Measurements from ENCODE around the gene MICALL1.
A peak's percentile ranks its signal among the peaks of the same experiment; 100 is the strongest.
"Not testable (repeated sequence)": the region's sequence is repeated elsewhere in the genome, so short reads cannot be mapped to it uniquely, and the experiment has no call there.

The MICALL1 gene

DNA sequence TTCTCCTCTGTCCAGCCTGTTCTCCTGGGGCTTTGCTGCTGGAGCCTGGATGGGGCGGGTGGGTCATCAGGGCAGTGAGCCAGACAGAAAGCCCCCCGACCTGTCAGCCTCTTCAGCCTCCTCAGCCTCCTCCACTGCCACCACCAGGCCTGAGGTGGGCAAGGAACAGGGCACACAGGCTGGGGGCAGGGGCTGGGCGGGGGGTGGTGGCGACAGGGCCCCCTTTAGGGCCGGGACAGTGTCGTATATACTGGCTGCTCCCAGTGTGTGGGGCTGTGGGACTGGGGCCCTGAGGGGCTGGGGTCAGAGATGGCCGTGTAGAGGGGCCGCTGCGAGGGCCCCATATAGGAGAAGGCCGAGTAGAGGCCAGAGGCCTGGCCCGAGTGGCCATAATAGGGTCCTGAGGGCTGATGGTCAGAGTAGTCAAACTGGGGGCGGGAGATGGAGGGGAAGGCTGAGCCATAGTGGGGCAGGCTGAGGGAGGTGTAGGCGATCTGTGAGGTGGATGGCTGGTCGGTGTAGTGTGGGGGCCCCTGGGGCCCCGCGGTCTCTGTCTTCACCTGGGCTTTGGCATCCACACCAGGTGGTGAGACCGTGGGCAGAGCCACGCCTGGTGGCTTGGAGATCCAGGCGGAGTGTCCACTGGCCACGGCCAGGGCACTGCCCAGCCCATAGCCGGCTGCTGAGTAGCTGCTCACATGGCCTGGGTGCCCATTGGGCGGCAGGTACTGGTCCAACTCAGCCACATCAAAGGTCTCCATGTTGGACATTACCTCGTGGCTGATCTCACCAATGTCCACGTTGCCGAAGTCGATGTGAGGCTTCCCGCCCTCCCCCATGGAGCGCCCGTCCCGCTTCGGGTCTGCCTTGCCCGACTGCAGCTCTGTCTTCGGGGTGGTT lies 67.4 kb downstream of the MICALL1 start:
- Histone ChIP-seq H3K27ac (ENCODE audit: low read length) (no peak overlapping the region), H3K4me1 (ENCODE audit: control insufficient read depth, insufficient read depth, low read length) (peaks cover 2% of the 10 kb centered on the region), H3K27me3 (ENCODE audit: control insufficient read depth in 1 of 2, insufficient read depth in 2 of 2, low read length in 2 of 2) (no peaks in the 10 kb centered on the region), H3K36me3 (ENCODE audit: control insufficient read depth in 2 of 2, insufficient read depth in 2 of 2, low read length in 2 of 2) (peaks cover 3 to 11% of the 10 kb centered on the region in 2 donors), H3K9ac (ENCODE audit: low read length in 2 of 2) (no peak overlapping the region), H3K4me3 (ENCODE audit: low read length in 2 of 2) (no peak overlapping the region), H3K9me3 (ENCODE audit: control insufficient read depth in 2 of 2, low read length in 2 of 2) (no peaks in the 10 kb centered on the region)

DNA sequence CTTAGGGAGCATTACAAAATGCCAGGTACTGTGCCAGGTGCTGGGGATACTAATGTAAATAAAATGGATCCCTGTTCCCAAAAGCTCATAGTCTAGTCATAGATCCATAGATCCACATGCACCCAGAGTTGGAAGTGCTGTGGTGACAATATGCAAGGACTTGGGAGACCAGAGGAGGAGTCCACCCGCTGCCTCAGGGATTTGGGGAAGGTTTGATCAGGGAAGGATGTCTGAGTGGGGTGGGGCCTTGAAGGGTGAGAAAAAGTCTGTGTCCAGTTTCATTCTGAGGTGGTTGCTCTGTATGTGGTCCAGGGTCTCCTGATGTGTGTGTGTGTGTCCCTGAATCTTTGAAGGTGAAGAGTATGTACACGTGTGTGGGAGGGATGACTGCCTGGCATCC lies 69.1 kb downstream of the MICALL1 start:
- no peaks in the 10 kb centered on the region for H3K9me3 ChIP-seq (ENCODE audit: control insufficient read depth in 2 of 2, low read length in 2 of 2)
- no peak overlapping the region for H3K9ac ChIP-seq (ENCODE audit: low read length in 2 of 2)
- H3K4me1 ChIP-seq (ENCODE audit: control insufficient read depth, insufficient read depth, low read length), result peaks cover 2% of the 10 kb centered on the region
- H3K36me3 ChIP-seq (ENCODE audit: control insufficient read depth in 2 of 2, insufficient read depth in 2 of 2, low read length in 2 of 2), result peaks cover 0 to 8% of the 10 kb centered on the region in 2 donors
- no peaks in the 10 kb centered on the region for H3K27me3 ChIP-seq (ENCODE audit: control insufficient read depth in 1 of 2, insufficient read depth in 2 of 2, low read length in 2 of 2)
- no peak overlapping the region for H3K4me3 ChIP-seq (ENCODE audit: low read length in 2 of 2)
- H3K27ac ChIP-seq (ENCODE audit: low read length), result no peak overlapping the region

DNA sequence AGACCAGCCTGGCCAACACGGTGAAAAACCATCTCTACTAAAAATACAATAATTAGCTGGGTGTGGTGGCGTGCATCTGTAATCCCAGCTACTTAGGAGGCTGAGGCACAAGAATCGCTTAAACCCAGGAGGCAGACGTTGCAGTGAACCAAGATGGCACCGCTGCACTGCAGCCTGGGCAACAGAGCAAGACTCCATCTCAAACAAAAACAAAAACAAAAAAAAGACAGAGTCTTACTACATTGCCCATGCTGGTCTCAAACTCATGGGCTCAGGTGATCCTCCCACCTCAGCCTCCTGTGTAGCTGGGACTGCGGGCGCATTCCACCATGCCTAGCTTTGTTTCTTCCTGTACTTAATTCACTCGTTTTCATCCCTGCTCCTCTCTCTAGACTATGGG lies 69.9 kb downstream of the MICALL1 start:
- not testable (repeated sequence) for H3K4me1 ChIP-seq (ENCODE audit: control insufficient read depth, insufficient read depth, low read length); H3K4me3 ChIP-seq (ENCODE audit: low read length in 2 of 2); H3K27me3 ChIP-seq (ENCODE audit: control insufficient read depth in 1 of 2, insufficient read depth in 2 of 2, low read length in 2 of 2); H3K27ac ChIP-seq (ENCODE audit: low read length); H3K9me3 ChIP-seq (ENCODE audit: control insufficient read depth in 2 of 2, low read length in 2 of 2); H3K36me3 ChIP-seq (ENCODE audit: control insufficient read depth in 2 of 2, insufficient read depth in 2 of 2, low read length in 2 of 2); H3K9ac ChIP-seq (ENCODE audit: low read length in 2 of 2)

DNA sequence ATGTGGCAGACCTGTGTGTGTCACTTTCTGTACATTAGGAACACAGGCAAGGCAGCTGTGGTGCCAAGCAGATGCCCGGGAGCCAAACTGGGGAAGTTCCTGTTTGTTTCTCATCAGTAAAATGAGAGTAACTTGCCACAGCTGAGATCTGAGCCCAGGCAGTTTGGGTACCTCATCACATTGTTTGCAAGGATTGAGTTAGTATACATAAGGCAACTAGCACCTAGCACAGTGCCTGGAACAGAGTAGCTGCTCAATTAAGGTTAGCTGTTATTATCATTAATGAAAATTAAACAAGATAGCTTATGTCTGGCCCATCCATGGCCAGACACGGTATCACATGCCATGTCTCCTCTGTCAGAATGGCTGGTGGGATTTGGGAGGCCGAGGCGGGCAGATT lies 70.5 kb downstream of the MICALL1 start:
- Histone ChIP-seq H3K27ac (ENCODE audit: low read length) (no peak overlapping the region), H3K9ac (ENCODE audit: low read length in 2 of 2) (no peak overlapping the region), H3K4me3 (ENCODE audit: low read length in 2 of 2) (no peak overlapping the region), H3K36me3 (ENCODE audit: control insufficient read depth in 2 of 2, insufficient read depth in 2 of 2, low read length in 2 of 2) (peaks cover 0 to 8% of the 10 kb centered on the region in 2 donors), H3K4me1 (ENCODE audit: control insufficient read depth, insufficient read depth, low read length) (peaks cover 2% of the 10 kb centered on the region), H3K9me3 (ENCODE audit: control insufficient read depth in 2 of 2, low read length in 2 of 2) (no peaks in the 10 kb centered on the region), H3K27me3 (ENCODE audit: control insufficient read depth in 1 of 2, insufficient read depth in 2 of 2, low read length in 2 of 2) (no peaks in the 10 kb centered on the region)

DNA sequence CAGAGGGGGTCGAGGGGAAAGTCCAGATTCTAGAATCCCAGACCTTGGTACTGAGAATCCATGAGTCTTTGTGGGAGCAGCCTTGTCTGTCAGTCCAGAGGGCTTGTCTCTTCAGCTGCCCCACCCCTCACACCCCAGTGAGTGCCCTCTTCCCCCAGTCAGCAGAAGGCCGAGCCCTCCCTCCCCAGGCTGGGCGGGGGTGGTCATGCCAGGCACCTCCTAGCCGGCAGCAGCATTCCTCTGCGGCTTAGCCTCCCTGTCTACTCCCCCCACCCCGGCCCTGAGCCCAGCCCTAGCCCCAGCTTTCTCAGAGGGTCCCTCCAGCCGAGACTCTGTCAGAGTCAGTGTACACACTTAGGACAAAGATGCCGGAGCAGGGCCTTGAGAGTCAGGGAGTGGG lies 73.7 kb downstream of the MICALL1 start:
- H3K4me3 ChIP-seq (ENCODE audit: low read length in 2 of 2), result no peak overlapping the region

DNA sequence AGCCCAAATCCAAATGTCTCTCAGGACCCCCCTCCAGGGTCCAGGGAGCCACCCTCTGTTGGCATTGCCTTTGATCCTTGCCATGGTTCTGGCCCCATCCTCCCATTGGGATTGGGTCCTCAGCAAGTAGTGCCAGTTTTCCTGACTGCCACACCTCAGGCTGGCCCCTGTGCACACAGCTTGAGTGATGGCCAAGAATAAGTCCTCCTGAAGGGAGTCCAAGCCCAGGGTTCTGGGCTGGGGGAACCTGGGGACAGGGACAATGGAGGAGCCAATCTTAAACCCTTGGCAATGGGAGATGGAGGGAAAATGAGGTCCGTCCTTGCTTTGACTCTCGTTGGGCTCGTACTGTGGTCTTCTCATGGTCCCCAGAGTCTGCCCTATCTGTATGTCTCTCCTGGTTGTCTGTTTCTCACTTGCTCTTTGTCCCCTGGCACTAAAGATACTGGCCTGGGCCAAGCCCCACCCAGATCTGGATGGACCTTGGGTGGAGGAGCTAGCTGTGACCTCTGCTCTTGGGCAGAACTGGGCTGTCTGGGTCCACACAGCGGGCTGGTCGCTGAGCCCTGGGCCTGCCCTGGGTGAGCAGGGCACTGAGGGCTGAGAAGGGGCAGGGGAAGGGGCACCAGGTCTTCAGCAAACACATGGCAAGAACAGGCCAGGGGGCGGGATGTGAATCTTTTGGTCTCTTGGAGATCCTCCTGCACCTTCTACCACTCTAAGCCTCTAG lies 75.3 kb downstream of the MICALL1 start:
- Histone ChIP-seq H3K4me3 (ENCODE audit: low read length in 2 of 2) (peak overlapping the region in 1 of 2 donors; percentile 35), H3K27ac (ENCODE audit: low read length) (no peak overlapping the region), H3K9me3 (ENCODE audit: control insufficient read depth in 2 of 2, low read length in 2 of 2) (no peaks in the 10 kb centered on the region), H3K9ac (ENCODE audit: low read length in 2 of 2) (no peak overlapping the region), H3K4me1 (ENCODE audit: control insufficient read depth, insufficient read depth, low read length) (no peaks in the 10 kb centered on the region), H3K27me3 (ENCODE audit: control insufficient read depth in 1 of 2, insufficient read depth in 2 of 2, low read length in 2 of 2) (no peaks in the 10 kb centered on the region), H3K36me3 (ENCODE audit: control insufficient read depth in 2 of 2, insufficient read depth in 2 of 2, low read length in 2 of 2) (no peaks in the 10 kb centered on the region)

More for the DNA sequence above, 73.7 kb downstream of the MICALL1 start:
- H3K9ac ChIP-seq (ENCODE audit: low read length in 2 of 2), result no peak overlapping the region
- no peak overlapping the region for H3K27ac ChIP-seq (ENCODE audit: low read length)
- H3K36me3 ChIP-seq (ENCODE audit: control insufficient read depth in 2 of 2, insufficient read depth in 2 of 2, low read length in 2 of 2), result peaks cover 0 to 8% of the 10 kb centered on the region in 2 donors
- H3K9me3 ChIP-seq (ENCODE audit: control insufficient read depth in 2 of 2, low read length in 2 of 2), result no peaks in the 10 kb centered on the region
- peaks cover 2% of the 10 kb centered on the region for H3K4me1 ChIP-seq (ENCODE audit: control insufficient read depth, insufficient read depth, low read length)
- no peaks in the 10 kb centered on the region for H3K27me3 ChIP-seq (ENCODE audit: control insufficient read depth in 1 of 2, insufficient read depth in 2 of 2, low read length in 2 of 2)

DNA sequence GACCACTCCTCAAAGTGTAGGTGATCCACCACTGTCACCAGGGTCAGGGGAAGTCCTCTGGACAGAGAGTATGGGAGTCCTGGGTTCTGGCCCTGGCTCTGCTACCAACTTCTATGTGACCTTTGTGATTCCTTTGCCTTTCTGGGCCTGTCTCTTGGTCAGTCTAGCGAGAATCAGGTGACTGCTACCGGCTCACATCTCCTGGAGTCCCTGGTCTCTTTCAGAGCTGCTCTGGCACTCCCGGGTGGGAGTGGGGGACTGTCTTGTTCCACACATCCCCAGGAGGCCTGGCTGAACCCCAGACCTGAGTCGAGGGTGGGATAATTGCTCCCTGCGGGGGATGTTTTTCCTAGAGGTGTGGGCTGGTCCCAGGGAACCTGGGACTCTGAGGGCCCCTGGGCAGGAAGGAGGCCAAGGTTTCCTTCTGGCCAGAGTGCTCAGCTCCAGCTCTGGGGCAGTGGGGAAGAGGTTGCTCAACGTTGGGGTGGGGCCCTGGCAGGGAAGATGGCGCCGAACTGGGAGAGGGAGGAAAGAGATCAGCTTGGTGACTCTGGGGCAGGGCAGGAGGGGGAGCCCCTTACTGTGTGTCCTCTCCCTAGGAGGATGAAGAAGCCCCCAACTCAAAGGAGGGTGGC lies 76.2 kb downstream of the MICALL1 start:
- no peak overlapping the region for H3K27ac ChIP-seq (ENCODE audit: low read length)
- H3K27me3 ChIP-seq (ENCODE audit: control insufficient read depth in 1 of 2, insufficient read depth in 2 of 2, low read length in 2 of 2), result no peaks in the 10 kb centered on the region
- H3K36me3 ChIP-seq (ENCODE audit: control insufficient read depth in 2 of 2, insufficient read depth in 2 of 2, low read length in 2 of 2), result no peaks in the 10 kb centered on the region
- no peaks in the 10 kb centered on the region for H3K4me1 ChIP-seq (ENCODE audit: control insufficient read depth, insufficient read depth, low read length)
- no peak overlapping the region for H3K9ac ChIP-seq (ENCODE audit: low read length in 2 of 2)
- H3K9me3 ChIP-seq (ENCODE audit: control insufficient read depth in 2 of 2, low read length in 2 of 2), result no peaks in the 10 kb centered on the region
- H3K4me3 ChIP-seq (ENCODE audit: low read length in 2 of 2), result peak overlapping the region; percentile 35 to 42

DNA sequence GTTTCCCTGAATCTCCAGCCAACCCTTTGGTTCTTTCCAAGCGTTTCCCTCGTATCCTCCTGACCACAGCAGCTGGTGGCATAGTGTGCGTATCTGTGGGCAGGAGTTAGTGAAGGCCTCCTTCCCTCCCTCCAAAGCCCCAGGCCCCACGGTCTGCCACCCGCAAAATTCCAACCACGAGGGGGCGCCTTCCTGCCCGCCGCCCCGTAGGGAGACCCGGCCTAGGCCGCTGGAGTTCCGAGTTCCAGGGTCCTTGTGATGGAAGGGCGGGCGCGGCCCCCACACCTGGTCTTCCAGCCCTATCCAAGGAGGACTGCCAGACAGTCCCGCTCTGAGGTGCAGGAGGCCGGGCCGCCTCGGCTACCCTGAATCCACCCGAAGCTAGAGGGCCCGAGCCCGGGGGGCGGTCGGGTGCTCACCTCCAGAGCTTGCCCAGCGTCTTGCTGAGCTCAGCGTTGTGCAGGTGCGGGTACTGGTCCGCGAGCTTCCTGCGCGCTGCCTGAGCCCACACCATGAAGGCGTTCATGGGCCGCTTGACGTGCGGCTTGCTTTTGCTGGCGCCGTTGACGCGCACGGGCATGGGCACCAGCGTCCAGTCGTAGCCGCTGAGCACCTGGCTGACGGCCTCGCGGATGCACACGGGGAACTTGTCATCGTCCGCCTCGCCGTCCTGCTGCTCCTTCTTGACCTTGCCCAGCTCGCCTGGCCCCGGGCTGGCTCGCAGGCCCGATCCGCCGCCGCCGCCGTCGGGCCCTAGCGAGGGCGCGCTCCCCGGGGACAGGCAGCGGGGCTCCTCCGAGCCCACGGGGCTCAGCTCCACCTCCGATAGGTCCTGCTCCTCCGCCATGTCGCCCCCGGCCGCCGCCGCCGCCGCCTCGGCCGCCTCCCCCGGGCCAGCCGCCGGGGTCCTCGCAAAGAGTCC lies 77.1 kb downstream of the MICALL1 start:
- peak overlapping the region in 1 of 2 donors; percentile 40 for H3K4me3 ChIP-seq (ENCODE audit: low read length in 2 of 2)
- no peak overlapping the region for H3K9ac ChIP-seq (ENCODE audit: low read length in 2 of 2)
- no peaks in the 10 kb centered on the region for H3K9me3 ChIP-seq (ENCODE audit: control insufficient read depth in 2 of 2, low read length in 2 of 2)
- H3K4me1 ChIP-seq (ENCODE audit: control insufficient read depth, insufficient read depth, low read length), result no peaks in the 10 kb centered on the region
- H3K27ac ChIP-seq (ENCODE audit: low read length), result no peak overlapping the region
- H3K27me3 ChIP-seq (ENCODE audit: control insufficient read depth in 1 of 2, insufficient read depth in 2 of 2, low read length in 2 of 2), result no peaks in the 10 kb centered on the region
- no peaks in the 10 kb centered on the region for H3K36me3 ChIP-seq (ENCODE audit: control insufficient read depth in 2 of 2, insufficient read depth in 2 of 2, low read length in 2 of 2)

DNA sequence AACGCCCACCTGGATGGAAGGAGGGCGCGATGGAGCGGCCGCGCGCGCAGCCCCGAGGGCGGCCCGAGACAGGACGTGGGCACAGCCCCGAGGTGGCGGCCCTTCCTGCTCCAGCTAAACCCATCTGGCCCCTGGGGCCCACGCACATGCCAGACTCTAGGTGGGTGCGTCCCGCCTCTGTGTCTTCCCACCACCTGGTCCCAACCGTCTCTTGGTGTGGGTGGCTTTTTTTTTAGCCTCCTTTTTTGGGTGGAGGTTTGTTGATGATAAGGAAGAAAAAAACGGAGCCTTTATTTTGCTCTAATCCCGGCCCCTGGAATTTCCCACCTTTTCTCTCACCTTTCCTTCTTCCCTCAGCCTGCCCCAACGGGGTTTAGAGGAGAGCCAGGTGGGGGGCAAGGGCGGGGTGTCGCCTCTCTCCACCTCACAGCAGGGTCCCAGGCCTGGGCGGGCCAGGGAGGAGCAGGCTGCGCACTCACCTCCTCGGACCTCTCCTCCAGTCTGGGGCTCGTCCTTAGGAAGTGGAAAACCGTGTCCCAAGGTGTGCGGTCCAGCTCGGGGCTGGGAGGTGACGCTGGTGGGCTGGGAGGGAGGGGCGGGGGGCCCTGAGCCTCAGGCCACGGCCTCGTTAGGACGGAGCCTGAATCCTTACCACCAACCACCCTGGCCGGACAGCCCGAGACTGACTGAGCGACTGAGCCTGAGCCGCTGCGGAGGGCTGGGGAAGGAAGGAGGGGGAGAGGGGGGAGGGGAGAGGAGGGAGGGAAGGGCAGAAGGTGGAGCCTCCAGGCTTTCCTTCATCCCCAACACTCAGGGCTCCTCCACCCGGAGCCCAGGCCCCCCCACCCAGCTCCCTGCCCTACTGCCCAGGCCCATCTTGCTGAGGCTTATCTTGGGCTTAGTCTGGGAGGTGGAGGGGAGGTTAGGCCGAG lies 78.0 kb downstream of the MICALL1 start, which contains the start of gene SOX10:
SOX10 (minus strand) TSS at position 696 of the 932 bp plus-strand sequence. CDS start 771 bp downstream, outside the sequence.
- Histone ChIP-seq H3K4me3 (ENCODE audit: low read length in 2 of 2) (peak within 1 kb of the TSS in 1 of 2 donors; percentile 40), H3K9me3 (ENCODE audit: control insufficient read depth in 2 of 2, low read length in 2 of 2) (no peaks in the 10 kb centered on the region), H3K4me1 (ENCODE audit: control insufficient read depth, insufficient read depth, low read length) (no peaks in the 10 kb centered on the region), H3K27me3 (ENCODE audit: control insufficient read depth in 1 of 2, insufficient read depth in 2 of 2, low read length in 2 of 2) (no peaks in the 10 kb centered on the region), H3K9ac (ENCODE audit: low read length in 2 of 2) (no peak within 1 kb of the TSS), H3K36me3 (ENCODE audit: control insufficient read depth in 2 of 2, insufficient read depth in 2 of 2, low read length in 2 of 2) (no peaks in the 10 kb centered on the region), H3K27ac (ENCODE audit: low read length) (no peak within 1 kb of the TSS)
